Hepatocyte (in vitro differentiated cells): ENCODE measurements around the gene MAN2A1. TPM values are rescaled to one million over a fixed set of nuclear protein-coding genes. Genes with fewer than 3 reads are reported as not detected.

Experiments used
- DNase-seq: peaks from one replicate; pipeline ENCODE4 v3.0.0-alpha.2; 2016; ENCODE audit warnings: low spot score
- H2AFZ ChIP-seq: fragments of 200-600 bp; sonication (generic); 2 replicates; pipeline ENCODE4 v1.6.0; 2016; ENCODE audit warnings: antibody characterized with exemption, mild to moderate bottlenecking
- H3K27ac ChIP-seq: fragments of 200-600 bp; sonication (generic); 2 replicates; pipeline ENCODE4 v1.5.1; 2016; ENCODE audit warnings: mild to moderate bottlenecking
- H3K27me3 ChIP-seq: fragments of 200-600 bp; sonication (generic); 2 replicates; pipeline ENCODE4 v1.6.1; 2016
- H3K36me3 ChIP-seq: fragments of 200-600 bp; sonication (generic); replicated peaks from 2 replicates; pipeline ENCODE4 v1.5.1; 2016; ENCODE audit warnings: low read depth; ENCODE audit not compliant: insufficient read depth
- H3K4me1 ChIP-seq: fragments of 200-600 bp; sonication (generic); 2 replicates; pipeline ENCODE4 v1.5.1; 2016; ENCODE audit warnings: mild to moderate bottlenecking, moderate library complexity; ENCODE audit not compliant: insufficient read depth
- H3K4me2 ChIP-seq: fragments of 200-600 bp; sonication (generic); 2 replicates; pipeline ENCODE4 v1.6.0; 2016
- H3K4me3 ChIP-seq: fragments of 200-600 bp; sonication (generic); 2 replicates; pipeline ENCODE4 v1.5.1; 2016; ENCODE audit warnings: mild to moderate bottlenecking
- H3K79me2 ChIP-seq: fragments of 200-600 bp; sonication (generic); 2 replicates; pipeline ENCODE4 v1.6.0; 2017; ENCODE audit warnings: mild to moderate bottlenecking
- H3K9me2 ChIP-seq: fragments of 200-600 bp; sonication (generic); replicated peaks from 2 replicates; pipeline ENCODE4 v1.6.0; 2017; ENCODE audit warnings: mild to moderate bottlenecking; ENCODE audit not compliant: insufficient read depth
- H3K9me3 ChIP-seq: fragments of 200-600 bp; sonication (generic); 2 replicates; pipeline ENCODE4 v1.5.1; 2016; ENCODE audit warnings: low read depth, mild to moderate bottlenecking
- H4K20me1 ChIP-seq: fragments of 200-600 bp; sonication (generic); 2 replicates; pipeline ENCODE4 v1.6.0; 2016; ENCODE audit warnings: mild to moderate bottlenecking; ENCODE audit not compliant: insufficient read depth, poor library complexity, severe bottlenecking
- CTCF ChIP-seq: fragments of 200-600 bp; sonication (generic); IDR thresholded peaks from 2 replicates; pipeline ENCODE4 v1.5.1; 2016; ENCODE audit warnings: antibody characterized with exemption, mild to moderate bottlenecking; ENCODE audit not compliant: poor library complexity
- EZH2 ChIP-seq: fragments of 200-600 bp; sonication (generic); IDR thresholded peaks from 2 replicates; pipeline ENCODE4 v1.6.1; 2016; ENCODE audit warnings: antibody characterized with exemption, mild to moderate bottlenecking, borderline replicate concordance
- EZH2phosphoT487 ChIP-seq: fragments of 200-600 bp; sonication (generic); IDR thresholded peaks from one replicate; pipeline ENCODE4 v1.6.1; 2018; ENCODE audit warnings: antibody characterized with exemption, mild to moderate bottlenecking, low read depth, moderate library complexity; ENCODE audit not compliant: unreplicated experiment, severe bottlenecking
- WGBS: methylation state at CpG from one replicate; pipeline ENCODE4 v1.1.6; 2016; ENCODE audit warnings: low lambda C conversion rate; ENCODE audit errors: missing lambda C conversion rate; 5-methylcytosine and 5-hydroxymethylcytosine counted together
- polyA plus RNA-seq: library from polyadenylated mRNA; unstranded; fragments of >200 nt; fragmentation: Nextera tagmentation; extraction: Ambion mirVana; gene quantifications from 2 replicates; pipeline ENCODE4 v1.2.1, GENCODE V29; 2016
- total RNA-seq: library from RNA; depleted of rRNA; stranded (reverse); fragments of >200 nt; gene quantifications from 2 replicates; pipeline ENCODE4 v1.2.3, GENCODE V29; 2014

Gene MAN2A1
- total and polyA plus RNA-seq, 2 experiments from 2014 or later: 31.5 to 150 TPM

- Histone ChIP-seq H3K4me3 (no peak overlapping the region), H3K27me3 (no peaks in the 10 kb centered on the region), H3K4me1 (no peaks in the 10 kb centered on the region), H2AFZ (no peak overlapping the region), H3K9me2 (no peaks in the 10 kb centered on the region), H4K20me1 (no peaks in the 10 kb centered on the region), H3K36me3 (no peaks in the 10 kb centered on the region), H3K27ac (no peak overlapping the region), H3K79me2 (no peaks in the 10 kb centered on the region), H3K9me3 (no peaks in the 10 kb centered on the region), H3K4me2 (no peak overlapping the region)
- no peak for DNase-seq
- no peak for TF ChIP-seq EZH2
- no peak for TF ChIP-seq EZH2phosphoT487
- TF ChIP-seq CTCF: no peak
- WGBS: 100% methylated on average over 1 of the region's 1 CpG
Measured at GRCh38 chr5:109816732-109817131, 127.0 kb downstream of the MAN2A1 start.

DNA sequence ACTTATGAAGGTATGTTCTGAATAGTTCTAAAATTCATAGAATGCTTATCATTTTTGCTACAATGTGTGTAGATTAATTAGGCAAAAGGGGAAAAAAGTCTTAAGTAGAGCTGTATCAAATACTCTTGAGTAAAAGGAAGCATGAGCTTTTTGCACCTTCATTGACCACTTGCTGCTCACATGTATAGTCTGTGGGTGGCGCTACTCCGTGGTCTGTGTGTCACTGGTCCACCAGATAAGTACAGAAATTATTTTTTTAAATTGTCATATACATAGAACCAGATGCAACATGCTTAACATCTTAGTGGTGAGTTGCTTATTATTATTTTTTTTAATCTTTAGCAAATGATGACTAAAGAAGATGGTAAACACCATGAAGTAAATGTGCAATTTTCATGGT lies 130.2 kb downstream of the MAN2A1 start:
- WGBS: 94% methylated on average over 2 of the region's 2 CpGs
- Histone ChIP-seq H3K27me3 (no peaks in the 10 kb centered on the region), H3K36me3 (no peaks in the 10 kb centered on the region)

DNA sequence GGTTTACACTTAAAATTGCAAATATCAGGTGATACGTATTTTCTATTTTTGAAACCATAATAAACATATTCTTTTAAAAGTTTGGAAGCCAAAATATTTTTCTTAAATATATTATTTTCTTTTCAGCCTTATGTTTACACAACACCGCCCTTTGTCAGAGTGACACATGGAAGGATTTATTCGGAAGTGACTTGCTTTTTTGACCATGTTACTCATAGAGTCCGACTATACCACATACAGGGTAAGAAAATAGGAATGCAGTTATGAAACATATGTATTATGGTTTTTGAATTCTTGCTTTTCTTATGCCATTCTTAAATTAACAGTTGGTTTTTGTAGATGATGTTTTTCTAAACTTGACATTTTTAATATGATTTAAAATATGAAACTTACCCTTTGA lies 133.9 kb downstream of the MAN2A1 start:
- Histone ChIP-seq H3K4me1 (no peaks in the 10 kb centered on the region), H3K4me3 (no peak overlapping the region), H3K9me3 (no peaks in the 10 kb centered on the region), H3K27me3 (no peaks in the 10 kb centered on the region), H4K20me1 (no peaks in the 10 kb centered on the region), H3K27ac (no peak overlapping the region), H3K9me2 (no peaks in the 10 kb centered on the region), H3K36me3 (no peaks in the 10 kb centered on the region), H3K79me2 (no peaks in the 10 kb centered on the region), H3K4me2 (no peak overlapping the region), H2AFZ (no peak overlapping the region)
- 96% methylated on average over 4 of the region's 4 CpGs for WGBS
- DNase-seq: no peak
- TF ChIP-seq EZH2 (no peak), CTCF (no peak), EZH2phosphoT487 (no peak)

More for the DNA sequence above, 130.2 kb downstream of the MAN2A1 start:
- H3K4me3 ChIP-seq: no peak overlapping the region
- TF ChIP-seq CTCF (no peak), EZH2 (no peak)
- H4K20me1 ChIP-seq: no peaks in the 10 kb centered on the region
- no peak overlapping the region for H3K4me2 ChIP-seq
- H2AFZ ChIP-seq: no peak overlapping the region
- no peaks in the 10 kb centered on the region for H3K4me1 ChIP-seq
- no peaks in the 10 kb centered on the region for H3K79me2 ChIP-seq
- H3K9me2 ChIP-seq: no peaks in the 10 kb centered on the region
- DNase-seq: no peak
- H3K27ac ChIP-seq: no peak overlapping the region
- no peaks in the 10 kb centered on the region for H3K9me3 ChIP-seq

GRCh38 chr5:109825450-109825849 lies 135.7 kb downstream of the MAN2A1 start:
- TF ChIP-seq EZH2phosphoT487: no peak
- TF ChIP-seq EZH2: no peak
- TF ChIP-seq CTCF: no peak
- no peaks in the 10 kb centered on the region for H4K20me1 ChIP-seq
- no peaks in the 10 kb centered on the region for H3K79me2 ChIP-seq
- no peaks in the 10 kb centered on the region for H3K27me3 ChIP-seq
- no peaks in the 10 kb centered on the region for H3K4me1 ChIP-seq
- no peak overlapping the region for H3K4me3 ChIP-seq
- H3K4me2 ChIP-seq: no peak overlapping the region
- H3K36me3 ChIP-seq: no peaks in the 10 kb centered on the region
- no peak overlapping the region for H3K27ac ChIP-seq
- no peak overlapping the region for H2AFZ ChIP-seq
- no peaks in the 10 kb centered on the region for H3K9me3 ChIP-seq
- WGBS: 90% methylated on average over 1 of the region's 1 CpG
- DNase-seq: no peak
- no peaks in the 10 kb centered on the region for H3K9me2 ChIP-seq
